Ramos (cell line): Measurements from ENCODE around the gene ARID1B.

ENCODE experiments used
- in situ Hi-C: fragments of 300-500 bp; cut with MboI; formaldehyde crosslinking; loops from one replicate; pipeline ENCODE4 v1.14.3; 2022; ENCODE audit warnings: low sequenced_read_pairs; ENCODE audit not compliant: unreplicated experiment

The ARID1B gene

GRCh38 chr6:157107915-157108651, 330.9 kb downstream of the ARID1B start:
- in situ Hi-C loops = no loop called here

- in situ Hi-C loops = no loop called here
Measured at GRCh38 chr6:157108923-157109322, 331.7 kb downstream of the ARID1B start.

- in situ Hi-C loops = no loop called here
Measured at GRCh38 chr6:157110607-157111006, 333.4 kb downstream of the ARID1B start.

GRCh38 chr6:157113389-157113788, 336.2 kb downstream of the ARID1B start:
- in situ Hi-C loops = no loop called here

GRCh38 chr6:157116426-157116825, 339.2 kb downstream of the ARID1B start:
- in situ Hi-C loops = no loop called here

- in situ Hi-C loops = no loop called here
Measured at GRCh38 chr6:157117431-157118095, 340.4 kb downstream of the ARID1B start.

GRCh38 chr6:157119502-157120027, 342.4 kb downstream of the ARID1B start:
- in situ Hi-C loops = no loop called here

GRCh38 chr6:157120534-157121232, 343.5 kb downstream of the ARID1B start:
- in situ Hi-C loops = no loop called here

GRCh38 chr6:157121897-157122296, 344.7 kb downstream of the ARID1B start:
- in situ Hi-C loops = no loop called here

GRCh38 chr6:157123234-157123633, 346.1 kb downstream of the ARID1B start:
- in situ Hi-C loops = no loop called here

GRCh38 chr6:157124485-157125254, 347.5 kb downstream of the ARID1B start:
- in situ Hi-C loops = no loop called here

GRCh38 chr6:157125531-157125930, 348.4 kb downstream of the ARID1B start:
- in situ Hi-C loops = no loop called here

GRCh38 chr6:157126183-157127098, 349.3 kb downstream of the ARID1B start:
- in situ Hi-C loops = no loop called here

GRCh38 chr6:157128235-157128775, 351.1 kb downstream of the ARID1B start:
- in situ Hi-C loops = no loop called here

GRCh38 chr6:157131250-157131649, 354.1 kb downstream of the ARID1B start:
- in situ Hi-C loops = no loop called here

- in situ Hi-C loops = no loop called here
Measured at GRCh38 chr6:157133856-157134255, 356.7 kb downstream of the ARID1B start.

GRCh38 chr6:157134402-157135047, 357.3 kb downstream of the ARID1B start:
- in situ Hi-C loops = no loop called here

- in situ Hi-C loops = no loop called here
Measured at GRCh38 chr6:157135691-157136090, 358.5 kb downstream of the ARID1B start.
